GM12873 (cell line): ENCODE data around the gene ZNF735.
"Not testable (repeated sequence)": the region's sequence is repeated elsewhere in the genome, so short reads cannot be mapped to it uniquely, and the experiment has no call there.

Source experiments
- CTCF ChIP-seq: IDR thresholded peaks from 2 replicates; pipeline ENCODE4 v1.5.1; 2012; ENCODE audit warnings: low read depth, mild to moderate bottlenecking, moderate library complexity, low read length, control low read depth; ENCODE audit not compliant: insufficient read depth; ENCODE audit errors: missing control alignments

ZNF735 gene

GRCh38 chr7:64183827-64184372 lies 23.1 kb upstream of the ZNF735 start:
- TF ChIP-seq CTCF = no peak

GRCh38 chr7:64184376-64184775 lies 22.6 kb upstream of the ZNF735 start:
- TF ChIP-seq CTCF = no peak

GRCh38 chr7:64187408-64187807 lies 19.6 kb upstream of the ZNF735 start:
- TF ChIP-seq CTCF = no peak

- TF ChIP-seq CTCF = no peak
Observed at GRCh38 chr7:64192148-64192704, 14.8 kb upstream of the ZNF735 start.

- TF ChIP-seq CTCF = no peak
Observed at GRCh38 chr7:64192775-64193174, 14.2 kb upstream of the ZNF735 start.

GRCh38 chr7:64223366-64223765 lies 16.4 kb downstream of the ZNF735 start:
- TF ChIP-seq CTCF = no peak

GRCh38 chr7:64228174-64228573 lies 21.2 kb downstream of the ZNF735 start, which contains the start of gene ZNF679:
Gene ZNF679, plus strand, starts transcription at chr7:64228474. Its CDS starts 20,644 bp downstream, at chr7:64249118.
- not testable (repeated sequence) for TF ChIP-seq CTCF
